Measurements from ENCODE around the gene UEVLD.

Gene UEVLD

DNA sequence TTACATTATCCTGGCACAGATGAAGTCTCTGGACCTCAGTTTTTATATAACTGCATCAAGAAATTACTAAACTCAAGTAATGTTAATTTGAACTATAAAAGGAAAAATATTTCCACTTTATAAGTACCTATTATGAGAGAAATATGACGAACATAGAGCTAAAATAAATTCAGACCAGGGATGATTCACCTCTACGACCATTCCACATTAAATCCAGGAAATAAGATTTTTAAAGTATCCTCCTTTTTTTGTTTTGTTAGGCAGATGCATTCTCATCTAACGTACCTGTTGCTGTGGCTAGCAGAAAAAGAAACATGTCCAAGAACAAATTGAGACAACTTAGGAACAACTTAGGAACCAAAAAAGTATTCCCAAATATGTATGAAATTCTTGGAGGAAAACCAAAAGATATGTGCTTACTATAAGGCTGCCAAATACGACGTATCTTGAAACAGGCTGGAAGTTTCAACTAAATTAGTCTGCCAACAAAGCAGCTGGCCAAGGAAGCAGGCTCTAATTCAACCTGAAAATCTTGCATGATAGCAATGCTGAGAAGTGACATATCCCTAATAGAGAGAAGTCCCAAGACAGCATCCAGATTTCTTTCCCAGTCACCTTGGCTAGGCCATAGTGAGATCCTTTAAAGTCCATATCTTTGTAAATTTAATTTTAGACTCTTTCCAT is 29.9 kb upstream of the UEVLD start:
- no peak for TF ChIP-seq CTCF (IDR thresholded peaks at IDR 0.05; ENCODE audit: control insufficient read depth, extremely low read depth, insufficient read depth)
- H3K4me3 ChIP-seq (ENCODE audit: low read depth, low read length), result no peak overlapping the region
- peak; percentile 18 for DNase-seq (ENCODE audit: low read depth)

- no peak for TF ChIP-seq CTCF (IDR thresholded peaks at IDR 0.05; ENCODE audit: control insufficient read depth, extremely low read depth, insufficient read depth)
- DNase-seq (ENCODE audit: low read depth), result no peak
- H3K4me3 ChIP-seq (ENCODE audit: low read depth, low read length), result no peak overlapping the region
Measured at GRCh38 chr11:18617688-18618341, 29.3 kb upstream of the UEVLD start.

GRCh38 chr11:18615628-18616392 is 27.3 kb upstream of the UEVLD start:
- no peak for TF ChIP-seq CTCF (IDR thresholded peaks at IDR 0.05; ENCODE audit: control insufficient read depth, extremely low read depth, insufficient read depth)
- DNase-seq (ENCODE audit: low read depth), result no peak
- no peak overlapping the region for H3K4me3 ChIP-seq (ENCODE audit: low read depth, low read length)

- no peak overlapping the region for H3K4me3 ChIP-seq (ENCODE audit: low read depth, low read length)
- no peak for DNase-seq (ENCODE audit: low read depth)
- no peak for TF ChIP-seq CTCF (IDR thresholded peaks at IDR 0.05; ENCODE audit: control insufficient read depth, extremely low read depth, insufficient read depth)
Measured at GRCh38 chr11:18614667-18615066, 26.1 kb upstream of the UEVLD start.

- TF ChIP-seq CTCF (IDR thresholded peaks at IDR 0.05; ENCODE audit: control insufficient read depth, extremely low read depth, insufficient read depth), result no peak
- H3K4me3 ChIP-seq (ENCODE audit: low read depth, low read length), result no peak overlapping the region
- DNase-seq (ENCODE audit: low read depth), result no peak
Measured at GRCh38 chr11:18612394-18612793, 23.9 kb upstream of the UEVLD start.

DNA sequence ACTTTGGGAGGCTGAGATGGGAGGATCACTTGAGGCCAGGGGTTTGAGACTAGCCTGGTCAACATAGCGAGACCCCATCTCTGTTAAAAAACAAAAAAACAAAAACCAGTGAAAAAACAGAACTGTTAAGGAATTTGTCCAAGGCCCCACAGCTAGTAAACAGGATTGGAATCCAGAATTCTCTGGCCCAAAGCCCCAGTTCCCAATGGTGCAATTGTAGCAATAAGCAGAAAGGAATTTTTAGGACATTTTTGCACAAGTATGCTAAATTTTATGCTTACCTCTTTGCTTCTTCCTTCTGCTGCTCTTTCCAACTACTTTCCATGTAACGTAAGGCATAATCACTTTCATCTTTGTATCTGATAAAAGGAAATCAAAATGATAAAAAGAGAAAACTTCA is 22.7 kb upstream of the UEVLD start:
- DNase-seq (ENCODE audit: low read depth), result no peak
- no peak overlapping the region for H3K4me3 ChIP-seq (ENCODE audit: low read depth, low read length)
- no peak for TF ChIP-seq CTCF (IDR thresholded peaks at IDR 0.05; ENCODE audit: control insufficient read depth, extremely low read depth, insufficient read depth)
